HG02588 (cell line): Measurements from ENCODE around the gene SOX10.
"Not testable (repeated sequence)": the region's sequence is repeated elsewhere in the genome, so short reads cannot be mapped to it uniquely, and the experiment has no call there.

ENCODE experiments used
- ATAC-seq: cut with Tn5 transposase; IDR thresholded peaks from one replicate; pipeline ENCODE4 v1.9.1; 2021; ENCODE audit warnings: mild to moderate bottlenecking, moderate library complexity; ENCODE audit not compliant: unreplicated experiment

The SOX10 gene

DNA sequence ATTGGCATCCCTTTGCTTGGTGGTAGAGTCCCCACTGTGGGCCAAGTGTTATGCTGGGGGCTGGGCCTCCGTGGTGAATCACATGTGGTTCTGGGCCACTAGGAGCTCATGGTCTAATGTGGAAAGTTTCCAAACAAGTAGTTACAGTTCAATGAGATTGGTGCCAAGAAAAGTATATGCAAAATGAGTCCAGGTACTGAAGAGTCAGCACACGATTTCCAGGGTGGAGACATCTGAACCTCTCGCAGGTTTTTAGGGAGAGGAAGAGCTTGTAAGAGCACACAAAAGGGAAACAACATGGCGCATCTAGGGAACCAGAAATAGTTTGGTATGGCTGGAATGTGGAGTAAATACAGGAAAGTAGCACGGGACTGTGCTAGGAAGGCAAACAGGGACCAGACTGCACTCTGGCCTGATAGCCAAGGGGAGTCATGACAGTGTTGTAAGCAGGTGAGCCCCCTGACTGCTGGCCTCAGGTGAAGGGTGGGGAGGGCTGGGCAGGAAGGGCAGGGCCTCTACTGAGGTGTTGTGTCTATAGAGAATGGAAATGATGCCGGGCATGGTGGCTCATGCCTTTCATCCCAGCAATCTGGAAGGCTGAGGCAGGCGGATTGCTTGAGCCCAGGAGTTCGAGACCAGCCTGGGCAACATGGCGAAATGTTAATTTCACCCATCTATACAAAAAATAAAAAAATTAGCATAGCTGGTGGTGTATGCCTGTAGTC is 18.3 kb downstream of the SOX10 start:
- ATAC-seq: no peak

DNA sequence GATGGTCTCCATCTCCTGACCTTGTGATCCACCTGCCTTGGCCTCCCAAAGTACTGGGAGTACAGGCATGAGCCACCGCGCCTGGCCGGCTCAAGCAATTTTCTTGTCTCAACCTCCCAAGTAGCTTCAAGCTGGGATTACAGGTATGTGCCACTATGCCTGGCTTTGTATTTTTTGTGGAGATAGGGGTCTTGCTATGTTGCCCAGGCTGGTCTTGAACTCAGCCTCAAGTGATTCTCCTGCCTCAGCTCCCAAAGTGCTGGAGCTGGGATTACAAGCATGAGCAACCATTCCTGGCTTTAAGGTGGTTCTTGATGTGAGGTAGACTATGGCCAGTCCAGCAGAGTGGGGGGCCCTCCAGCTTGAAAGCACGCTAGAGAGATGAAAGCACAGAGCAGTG is 23.3 kb downstream of the SOX10 start:
- ATAC-seq: no peak

DNA sequence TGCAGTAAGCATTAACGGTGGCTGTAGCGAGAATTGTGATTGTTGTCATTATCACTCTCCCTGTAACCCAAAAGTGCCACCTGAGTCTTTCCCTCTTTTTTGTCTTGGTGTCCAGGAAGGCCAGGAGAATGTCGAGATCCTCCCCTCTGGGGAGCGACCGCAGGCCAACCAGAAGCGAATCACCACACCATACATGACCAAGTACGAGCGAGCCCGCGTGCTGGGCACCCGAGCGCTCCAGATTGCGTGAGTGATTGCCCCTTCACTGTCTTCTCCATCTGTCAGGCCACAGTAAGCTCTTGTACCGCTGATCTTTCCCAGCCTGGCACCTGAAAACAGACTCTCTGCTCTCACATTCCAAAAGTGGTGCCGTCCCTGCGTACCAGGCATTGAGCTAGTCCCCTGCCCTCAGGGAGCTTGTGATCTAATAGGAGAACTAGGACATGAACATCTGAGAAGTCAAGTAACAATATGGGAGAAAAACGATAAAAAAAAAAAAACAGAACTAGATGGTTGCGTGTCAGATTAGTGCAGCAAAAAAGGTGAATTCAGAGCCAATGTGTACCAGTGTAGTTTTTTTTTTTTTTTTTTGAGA is 25.0 kb downstream of the SOX10 start:
- no peak for ATAC-seq

DNA sequence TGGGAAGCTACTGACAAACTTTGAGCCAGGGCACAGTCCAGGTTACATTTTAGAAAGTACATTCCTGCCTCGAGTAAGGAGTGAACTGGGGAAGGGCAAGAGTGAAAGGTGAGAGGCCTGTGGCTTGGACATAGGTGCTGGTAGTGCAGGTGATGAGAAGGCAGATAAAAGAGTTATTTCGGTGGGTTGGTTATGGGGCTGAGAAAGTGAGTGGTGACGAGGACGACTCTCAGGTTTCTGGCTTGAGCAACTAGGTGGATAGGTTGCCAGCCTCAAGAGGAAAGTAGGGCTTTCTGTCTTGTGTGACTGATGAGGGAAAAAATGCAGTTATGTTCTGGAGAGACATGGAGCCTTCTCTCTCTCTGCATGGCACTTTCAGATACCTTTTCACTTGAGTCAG is 27.1 kb downstream of the SOX10 start:
- ATAC-seq: no peak

DNA sequence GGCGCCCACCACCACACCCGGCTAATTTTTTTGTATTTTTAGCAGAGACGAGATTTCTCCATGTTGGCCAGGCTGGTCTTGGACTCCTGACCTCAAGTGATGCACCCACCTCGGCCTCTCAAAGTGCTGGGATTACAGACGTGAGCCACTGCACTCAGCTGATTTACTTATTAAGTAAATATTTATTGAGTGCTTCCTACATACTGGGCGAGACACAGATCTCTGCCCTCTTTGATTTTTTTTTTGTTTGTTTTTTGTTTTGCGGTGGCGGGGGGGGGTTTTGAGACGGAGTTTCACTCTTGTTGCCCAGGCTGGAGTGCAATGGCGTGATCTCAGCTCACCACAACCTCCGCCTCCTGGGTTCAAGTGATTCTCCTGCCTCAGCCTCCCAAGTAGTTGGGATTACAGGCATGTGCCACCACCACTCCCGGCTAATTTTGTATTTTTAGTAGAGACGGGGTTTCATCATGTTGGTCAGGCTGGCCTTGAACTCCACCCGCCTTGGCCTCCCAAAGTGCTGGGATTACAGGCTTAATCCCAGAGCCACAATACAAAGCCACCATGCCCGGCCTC is 28.4 kb downstream of the SOX10 start:
- not testable (repeated sequence) for ATAC-seq

DNA sequence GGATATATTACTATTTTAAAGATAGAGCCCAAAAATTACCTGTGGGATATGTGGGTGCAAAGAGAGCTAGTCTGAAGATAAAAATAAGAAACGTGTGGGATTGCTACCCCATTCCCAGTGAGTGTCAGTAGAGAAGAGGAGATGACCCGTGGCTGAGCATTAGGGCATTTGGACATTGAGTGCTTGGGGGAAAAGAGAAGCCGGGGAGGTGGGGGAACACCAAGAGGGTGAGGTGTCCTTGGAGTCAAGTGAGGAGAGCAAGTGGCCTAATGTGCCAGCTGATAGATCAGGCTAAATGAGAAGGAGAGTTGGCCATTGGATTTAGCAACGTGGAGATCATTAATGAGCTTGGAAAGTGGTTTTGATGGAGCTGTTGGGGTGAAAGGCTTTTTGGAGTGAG is 29.7 kb downstream of the SOX10 start:
- ATAC-seq: no peak

DNA sequence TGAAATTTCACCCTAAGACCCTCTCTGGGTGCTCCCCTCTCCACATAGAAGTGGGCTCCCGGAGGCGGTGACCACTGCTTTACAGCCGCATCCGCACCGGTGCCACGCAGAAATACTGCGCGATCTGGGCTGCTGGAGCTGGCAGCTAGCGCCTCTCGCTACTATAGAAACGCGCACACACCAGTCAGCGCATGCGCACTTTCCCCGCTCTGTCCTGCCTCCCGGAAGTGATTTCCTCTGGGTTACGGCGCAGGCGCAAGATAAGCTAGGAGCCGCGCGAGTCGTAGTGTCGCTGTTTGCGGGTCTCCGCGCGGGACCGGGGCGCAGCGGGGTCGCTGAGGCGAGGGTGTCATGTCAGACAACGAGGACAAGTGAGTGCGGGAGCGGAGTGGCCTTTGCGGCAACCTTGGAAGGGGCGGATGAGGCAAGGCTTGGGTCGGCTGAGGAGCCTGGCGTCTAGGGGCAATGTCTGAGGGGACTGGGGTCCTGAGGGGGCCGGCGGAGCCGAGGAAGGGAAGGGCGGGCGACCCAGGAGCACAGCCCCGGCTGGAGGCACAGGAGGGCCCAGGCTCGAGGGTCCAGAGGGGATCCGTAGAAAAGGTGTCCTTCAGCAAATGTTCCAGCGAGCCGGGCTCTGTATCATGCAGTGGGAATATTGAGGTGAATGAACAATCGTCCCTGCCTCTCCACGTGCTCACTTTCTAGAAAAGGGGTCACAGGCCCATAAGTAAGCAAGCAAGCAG is 30.7 kb downstream of the SOX10 start, which contains the start of the genes C22orf23 and POLR2F:
Gene C22orf23 (minus strand): TSS at position 165 of the 743 bp plus-strand sequence. CDS start 452 bp downstream, outside the sequence.
Gene POLR2F (plus strand): TSS at position 263 of the 743 bp plus-strand sequence. CDS start 89 bp downstream, at position 352.
- ATAC-seq: peak; percentile 92

DNA sequence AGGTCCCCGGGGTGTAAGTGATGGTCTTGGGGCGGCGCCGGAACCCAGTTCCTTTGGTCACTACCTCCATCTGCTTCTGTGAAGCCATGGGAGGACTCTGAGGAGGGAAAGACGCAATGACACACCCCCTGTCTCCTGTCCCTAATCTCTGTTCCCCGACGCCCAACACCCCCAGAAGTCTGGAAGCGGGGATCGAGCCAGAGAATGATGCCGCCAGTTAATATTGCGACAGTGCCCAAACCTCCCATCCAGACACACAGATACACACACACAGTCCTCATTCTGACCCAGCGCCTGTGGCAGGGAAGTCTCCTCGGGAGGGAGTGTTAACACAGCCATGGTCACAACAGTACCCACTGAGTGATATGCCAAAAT is 31.3 kb downstream of the SOX10 start:
- ATAC-seq: peak; percentile 28

DNA sequence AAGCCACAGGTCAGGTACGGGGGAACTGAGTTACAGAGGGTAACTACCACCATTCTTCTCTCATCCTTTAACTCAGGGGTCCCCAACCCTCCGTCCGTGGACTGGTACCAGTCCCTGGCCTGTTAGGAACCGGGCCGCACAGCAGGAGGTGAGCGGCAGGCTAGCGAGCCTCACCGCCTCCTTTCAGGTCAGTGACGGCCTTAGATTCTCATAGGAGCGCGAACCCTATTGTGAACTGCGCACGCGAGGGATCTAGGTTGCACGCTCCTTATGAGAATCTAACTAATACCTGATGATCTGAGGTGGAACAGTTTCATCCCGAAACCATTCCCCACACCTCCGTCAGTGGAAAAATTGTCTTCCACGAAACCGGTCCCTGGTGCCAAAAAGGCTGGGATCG is 31.7 kb downstream of the SOX10 start:
- not testable (repeated sequence) for ATAC-seq

DNA sequence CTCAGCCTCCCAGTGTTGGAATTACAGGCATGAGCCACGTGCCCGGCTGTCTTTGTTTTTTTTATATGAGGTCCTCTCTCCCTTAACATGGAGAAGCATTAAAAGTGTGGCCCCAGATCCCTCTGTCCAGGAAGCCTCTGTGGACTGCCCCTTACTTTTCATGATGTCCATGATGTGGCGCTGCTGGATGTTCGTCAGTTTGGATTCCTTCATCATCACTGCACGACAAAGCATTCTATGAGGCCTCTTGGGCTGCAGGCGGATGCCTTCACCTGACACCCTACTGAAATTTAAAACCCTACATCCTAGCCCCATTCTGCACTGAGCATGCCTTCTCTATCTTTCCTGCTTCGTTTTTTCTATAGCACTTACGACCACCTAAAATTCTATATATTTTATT is 33.0 kb downstream of the SOX10 start:
- no peak for ATAC-seq

DNA sequence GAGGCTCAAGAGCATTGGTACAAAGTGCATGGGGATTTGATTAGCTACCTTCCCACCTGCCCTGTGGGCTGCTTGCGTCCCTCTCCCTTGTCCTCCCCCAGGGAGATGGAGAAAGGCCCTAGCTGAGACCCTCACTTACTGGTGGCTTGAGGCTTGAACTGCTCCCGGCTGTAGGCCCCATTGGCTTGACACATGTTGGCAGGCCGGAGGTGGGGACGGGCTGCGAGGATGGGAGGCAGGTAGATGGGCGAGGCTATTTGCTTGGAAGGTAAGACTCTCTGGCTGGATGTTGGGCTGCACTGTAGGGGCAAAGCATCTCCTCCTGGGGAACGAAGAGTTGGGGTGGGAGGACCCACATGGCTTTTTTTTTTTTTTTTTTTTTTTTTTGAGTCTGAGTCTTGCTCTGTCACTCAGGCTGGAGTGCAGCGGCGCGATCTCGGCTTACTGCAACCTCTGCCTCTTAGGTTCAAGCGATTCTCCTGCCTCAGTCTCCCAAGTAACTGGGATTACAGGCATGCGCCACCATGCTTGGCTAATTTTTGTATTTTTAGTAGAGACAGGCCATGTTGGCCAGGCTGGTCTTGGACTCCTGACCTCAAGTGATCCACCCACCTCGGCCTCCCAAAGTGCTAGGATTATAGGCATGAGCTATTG is 37.1 kb downstream of the SOX10 start:
- ATAC-seq: not testable (repeated sequence)

DNA sequence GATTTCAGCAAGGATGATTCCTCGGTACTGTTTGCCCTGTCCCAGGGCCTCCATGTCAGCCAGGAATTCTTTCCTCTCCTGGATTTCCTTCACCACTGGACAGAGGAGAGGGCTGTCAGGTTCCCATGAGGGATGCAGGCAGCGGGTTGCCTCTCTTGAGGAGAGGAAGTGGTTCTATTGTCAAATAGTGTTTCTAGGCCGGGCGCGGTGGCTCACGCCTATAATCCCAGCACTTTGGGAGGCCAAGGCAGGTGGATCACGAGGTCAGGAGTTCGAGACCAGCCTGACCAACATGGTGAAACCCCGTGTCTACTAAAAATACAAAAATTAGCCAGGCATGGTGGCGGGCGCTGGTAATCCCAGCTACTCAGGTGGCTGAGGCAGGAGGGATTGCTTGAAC is 39.9 kb downstream of the SOX10 start:
- not testable (repeated sequence) for ATAC-seq

DNA sequence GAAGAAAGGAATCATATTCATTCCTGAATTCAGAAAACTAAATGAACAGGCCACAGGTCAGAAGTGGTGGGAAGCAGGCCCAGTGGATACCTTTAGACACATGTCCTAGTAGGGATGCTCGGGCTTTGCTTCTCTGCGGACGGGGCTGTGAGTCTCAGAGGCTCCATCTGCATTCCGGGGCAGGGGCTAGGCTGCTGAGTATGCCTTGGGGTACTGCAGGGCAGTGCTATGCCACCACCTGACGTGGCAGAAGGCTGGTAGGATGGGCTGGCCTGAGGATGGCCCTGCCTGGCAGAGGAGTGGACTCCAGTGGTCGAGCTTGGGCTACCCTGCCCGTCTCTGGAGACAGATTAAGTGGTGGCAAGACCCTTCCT is 40.5 kb downstream of the SOX10 start:
- ATAC-seq: no peak

DNA sequence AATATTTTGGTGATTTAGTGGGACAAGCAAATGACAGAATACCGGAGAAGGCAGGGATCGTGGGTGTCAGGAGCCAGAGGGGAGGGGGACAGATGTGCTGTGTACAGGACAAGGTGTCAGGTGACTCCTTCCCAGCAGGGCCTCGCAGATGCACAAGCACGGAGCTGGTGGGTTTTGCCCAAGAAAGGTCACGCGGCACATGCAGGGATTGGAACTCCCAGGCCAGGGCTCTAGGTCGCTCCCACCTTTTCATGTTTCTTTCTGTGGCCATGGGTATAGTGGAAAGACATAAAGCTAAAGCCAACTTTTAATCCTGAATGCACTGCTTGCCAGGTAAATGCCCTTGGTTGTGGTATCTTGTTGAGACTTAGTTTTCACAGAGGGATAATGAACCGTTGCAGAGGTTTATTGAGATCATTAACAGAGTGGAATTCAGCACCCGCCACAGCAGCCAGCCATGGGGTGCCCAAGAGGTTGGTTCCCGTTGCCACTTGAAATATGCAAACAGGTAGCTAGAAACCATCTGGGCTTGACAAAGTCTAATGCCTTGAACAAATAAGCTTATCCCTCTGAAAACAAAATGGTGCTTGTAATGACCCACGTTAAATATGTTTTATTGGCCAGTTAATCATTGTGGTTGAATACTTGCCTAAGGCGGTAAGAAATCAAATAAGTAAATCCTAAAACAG is 41.1 kb downstream of the SOX10 start:
- no peak for ATAC-seq

DNA sequence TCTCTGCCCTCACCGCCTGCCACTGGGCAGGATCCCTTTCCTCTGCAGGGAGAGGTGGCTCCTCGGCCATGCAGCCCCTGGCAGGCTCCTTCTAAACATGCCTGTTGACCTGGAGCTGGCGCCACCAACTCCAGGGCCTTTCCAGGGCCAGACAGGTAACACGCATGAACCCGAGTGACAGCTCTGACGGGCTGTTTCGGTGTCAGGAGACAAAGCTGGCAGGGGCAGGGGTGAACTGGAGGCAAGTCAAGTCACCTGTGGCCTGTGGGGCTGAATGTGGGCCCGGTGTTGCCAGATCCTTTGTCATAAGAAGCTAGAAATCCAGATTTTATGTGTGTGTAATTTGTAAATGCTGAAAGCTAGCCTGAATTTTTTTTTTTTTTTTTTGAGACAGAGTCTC is 42.2 kb downstream of the SOX10 start:
- no peak for ATAC-seq

DNA sequence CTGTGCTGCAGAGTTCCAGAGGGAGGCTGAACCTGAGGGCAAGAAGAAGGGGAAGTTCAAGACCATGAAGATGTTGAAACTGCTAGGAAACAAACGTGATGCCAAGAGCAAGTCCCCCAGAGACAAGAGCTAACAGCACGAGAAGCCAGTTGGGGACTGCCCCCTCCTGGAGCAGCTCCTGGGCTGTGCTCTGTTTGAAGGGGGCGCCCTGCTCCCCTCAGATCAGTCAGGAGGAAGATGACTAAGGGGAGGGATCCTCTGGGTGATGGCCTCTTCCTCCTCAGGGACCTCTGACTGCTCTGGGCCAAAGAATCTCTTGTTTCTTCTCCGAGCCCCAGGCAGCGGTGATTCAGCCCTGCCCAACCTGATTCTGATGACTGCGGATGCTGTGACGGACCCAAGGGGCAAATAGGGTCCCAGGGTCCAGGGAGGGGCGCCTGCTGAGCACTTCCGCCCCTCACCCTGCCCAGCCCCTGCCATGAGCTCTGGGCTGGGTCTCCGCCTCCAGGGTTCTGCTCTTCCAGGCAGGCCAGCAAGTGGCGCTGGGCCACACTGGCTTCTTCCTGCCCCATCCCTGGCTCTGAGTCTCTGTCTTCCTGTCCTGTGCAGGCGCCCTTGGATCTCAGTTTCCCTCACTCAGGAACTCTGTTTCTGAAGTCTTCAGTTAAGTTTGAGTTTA is 43.5 kb downstream of the SOX10 start:
- ATAC-seq: no peak

DNA sequence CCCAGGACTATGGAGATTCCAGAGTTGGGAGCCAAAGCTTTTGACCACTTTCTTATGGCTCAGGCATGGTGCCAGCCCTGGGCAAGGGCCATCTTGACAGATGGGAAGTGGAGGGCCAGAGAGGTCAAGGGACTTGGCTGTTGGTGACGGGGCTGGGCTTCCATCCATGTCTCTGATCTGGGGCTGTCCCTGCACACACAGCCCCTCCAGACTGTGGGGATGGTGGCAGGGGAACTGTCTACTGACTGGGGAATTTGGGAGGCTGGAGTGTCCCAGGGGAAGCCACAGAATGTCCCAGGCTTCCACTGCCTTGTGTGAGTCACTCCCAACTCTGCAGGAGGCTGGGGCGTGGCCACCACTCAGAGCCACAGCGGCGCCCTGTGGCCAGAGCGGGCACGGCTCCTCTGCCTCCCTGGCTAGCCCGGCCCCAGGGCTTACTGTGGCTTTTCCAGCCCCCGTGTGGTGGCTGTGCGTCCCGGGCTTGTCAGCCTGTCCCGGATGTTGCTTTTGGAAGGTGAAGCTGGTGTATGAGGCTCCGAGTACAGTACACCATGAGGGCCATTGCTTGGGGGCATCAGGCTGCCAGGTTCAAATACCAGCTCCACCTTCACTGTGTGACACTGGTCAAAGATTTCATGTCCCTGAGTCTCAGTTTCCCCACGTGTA is 50.5 kb downstream of the SOX10 start:
- peak; percentile 73 for ATAC-seq

DNA sequence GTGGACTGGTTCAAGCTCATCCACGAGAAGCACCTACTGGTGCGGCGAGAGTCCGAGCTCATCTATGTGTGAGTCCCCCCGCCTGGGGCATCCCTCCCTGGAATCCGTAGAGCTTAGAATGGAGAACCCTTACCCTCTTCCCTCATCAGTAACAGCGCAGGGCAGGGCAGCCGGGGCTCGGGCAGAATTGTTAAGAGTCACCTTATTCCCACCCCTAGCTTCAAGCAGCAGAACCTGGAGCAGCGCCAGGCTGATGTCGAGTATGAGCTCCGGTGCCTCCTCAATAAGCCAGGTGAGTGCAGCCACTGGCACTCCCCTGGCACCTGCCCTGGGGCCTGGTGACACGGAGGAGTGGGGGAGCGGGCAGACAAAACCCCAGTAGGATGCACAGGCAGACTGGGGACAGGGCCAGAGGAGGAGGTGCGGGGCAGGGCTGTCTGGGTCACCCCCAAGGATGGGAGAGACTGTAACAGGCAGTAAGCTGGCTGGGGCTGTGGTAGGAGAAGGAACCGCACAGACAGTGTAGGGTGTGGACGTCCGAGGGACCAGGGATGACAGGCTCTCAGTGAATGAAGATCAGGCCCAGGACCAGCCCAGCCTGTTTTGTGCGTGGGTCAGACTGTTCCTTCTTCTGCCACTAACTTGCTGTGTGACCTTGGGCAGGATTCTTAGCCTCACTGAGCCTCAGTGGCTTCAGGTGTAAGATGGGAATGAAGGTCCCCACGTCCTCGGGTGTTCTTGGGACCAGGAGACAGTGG is 51.4 kb downstream of the SOX10 start:
- no peak for ATAC-seq

DNA sequence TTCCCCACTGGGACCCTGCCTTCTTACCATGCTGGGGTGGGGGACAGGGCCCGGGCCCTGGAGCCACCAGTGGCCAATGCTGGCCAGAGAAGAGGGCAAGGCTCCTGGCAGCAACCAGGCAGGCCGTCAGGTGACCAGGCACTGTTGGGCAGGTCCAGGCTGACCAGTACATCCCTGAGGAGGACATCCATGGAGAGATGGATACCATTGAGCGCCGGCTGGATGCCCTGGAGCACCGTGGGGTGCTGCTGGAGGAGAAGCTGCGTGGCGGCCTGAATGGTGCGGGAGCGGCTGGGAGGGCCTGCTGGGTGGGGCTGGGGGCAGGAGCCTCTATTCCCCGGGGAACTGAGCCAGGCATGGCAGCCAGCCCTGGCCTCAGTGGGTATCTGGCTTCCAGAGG is 52.0 kb downstream of the SOX10 start:
- ATAC-seq: no peak
